Prostate gland (tissue), 2 donors: ENCODE results near the gene RITA1.

Experiments
- CTCF ChIP-seq, 4 experiments: fragments of 200-600 bp in 2 of 4; fragments of 450-650 bp in 2 of 4; sonication (generic) in 2 of 4; IDR thresholded peaks; 1 replicate in 3 of 4; 2 replicates in 1 of 4; pipeline ENCODE4 v1.5.1; 2016 to 2019; ENCODE audit warnings: antibody characterized with exemption in 4 of 4, mild to moderate bottlenecking in 2 of 4, moderate library complexity in 2 of 4
- POLR2A ChIP-seq: fragments of 450-650 bp; IDR thresholded peaks from one replicate; pipeline ENCODE4 v1.6.1; 2016; ENCODE audit warnings: antibody characterized with exemption, mild to moderate bottlenecking
- POLR2AphosphoS5 ChIP-seq: sonication (generic); formaldehyde crosslinking; IDR thresholded peaks from one replicate; pipeline ENCODE4 v1.6.1; 2017; ENCODE audit warnings: antibody characterized with exemption

- TF ChIP-seq CTCF (IDR thresholded peaks at IDR 0.05), result no peak
- no peak for TF ChIP-seq POLR2AphosphoS5
- TF ChIP-seq POLR2A, result no peak
Observed at GRCh38 chr12:113146999-113147398, 38.5 kb upstream of the RITA1 start.
